ENCODE data around the gene MEF2D.

The MEF2D gene

DNA sequence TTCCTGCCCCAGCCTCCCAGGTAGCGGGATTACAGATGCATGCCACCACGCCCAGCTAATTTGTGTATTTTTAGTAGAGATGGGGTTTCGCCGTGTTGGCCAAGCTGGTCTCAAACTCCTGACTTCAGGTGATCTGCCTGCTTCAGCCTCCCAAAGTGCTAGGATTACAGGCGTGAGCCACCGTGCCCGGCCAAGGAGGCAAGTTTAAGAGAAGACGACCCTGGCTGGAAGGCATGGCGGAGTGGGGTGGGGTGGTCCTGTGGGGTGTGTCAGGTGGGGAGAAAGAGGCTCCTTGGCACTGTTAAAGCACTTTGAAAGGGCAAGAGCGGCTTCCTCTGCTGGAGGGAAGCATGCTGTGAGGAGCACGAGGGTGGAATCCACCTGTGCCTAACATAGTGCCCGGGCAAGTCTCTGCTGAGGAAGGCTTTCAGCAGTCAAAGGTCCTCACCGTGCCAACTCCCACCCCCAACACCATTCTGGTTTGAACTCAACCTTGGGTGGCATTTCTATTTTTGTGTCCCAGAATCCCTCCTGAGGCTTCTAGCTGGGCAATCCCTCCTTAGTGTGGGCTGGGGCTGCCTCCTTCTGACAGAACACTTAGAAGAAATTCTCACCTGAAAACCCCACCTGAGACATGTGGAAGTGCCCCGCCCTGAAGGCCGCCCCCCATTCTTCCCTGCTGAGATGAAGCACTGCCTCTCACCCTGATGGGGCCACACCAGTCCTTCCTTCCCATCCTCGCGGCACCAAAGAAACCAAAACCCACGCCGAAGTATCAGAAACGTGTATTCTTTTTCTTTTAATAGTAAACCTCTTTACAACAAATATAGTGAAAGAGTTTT is 37.4 kb downstream of the MEF2D start:
- H3K9me3 ChIP-seq (ENCODE audit: insufficient read depth, low read depth, low read length), result no peaks in the 10 kb centered on the region
- H3K27me3 ChIP-seq (ENCODE audit: insufficient read depth, low read length, poor library complexity, severe bottlenecking), result no peaks in the 10 kb centered on the region
- peaks cover 23% of the 10 kb centered on the region for H3K36me3 ChIP-seq (ENCODE audit: insufficient read depth, low read length)
- no peak overlapping the region for H2AFZ ChIP-seq (ENCODE audit: low read length)
- no peak for TF ChIP-seq CTCF (conservative IDR thresholded peaks at IDR 0.05; ENCODE audit: low read length)
- no peak for TF ChIP-seq EZH2phosphoT487 (IDR thresholded peaks at IDR 0.05; ENCODE audit: borderline replicate concordance)
- no peak overlapping the region for H3K4me3 ChIP-seq (ENCODE audit: low read length, poor library complexity, severe bottlenecking)
- H3K4me1 ChIP-seq (ENCODE audit: insufficient read depth, low read length, poor library complexity, severe bottlenecking), result peaks cover 2% of the 10 kb centered on the region
- no peaks in the 10 kb centered on the region for H3K79me2 ChIP-seq (ENCODE audit: insufficient read depth, low read length)
- no peak overlapping the region for H3K4me2 ChIP-seq (ENCODE audit: low read depth, low read length, poor library complexity, severe bottlenecking)
- H3K9ac ChIP-seq (ENCODE audit: low read depth, low read length, poor library complexity, severe bottlenecking), result no peak overlapping the region
- no peaks in the 10 kb centered on the region for H3K9me2 ChIP-seq (replicated peaks; ENCODE audit: low read depth, low read length)
- H4K20me1 ChIP-seq (ENCODE audit: insufficient read depth, low read length, poor library complexity, severe bottlenecking), result no peaks in the 10 kb centered on the region
- no peaks in the 10 kb centered on the region for H3F3A ChIP-seq (ENCODE audit: low read depth)

DNA sequence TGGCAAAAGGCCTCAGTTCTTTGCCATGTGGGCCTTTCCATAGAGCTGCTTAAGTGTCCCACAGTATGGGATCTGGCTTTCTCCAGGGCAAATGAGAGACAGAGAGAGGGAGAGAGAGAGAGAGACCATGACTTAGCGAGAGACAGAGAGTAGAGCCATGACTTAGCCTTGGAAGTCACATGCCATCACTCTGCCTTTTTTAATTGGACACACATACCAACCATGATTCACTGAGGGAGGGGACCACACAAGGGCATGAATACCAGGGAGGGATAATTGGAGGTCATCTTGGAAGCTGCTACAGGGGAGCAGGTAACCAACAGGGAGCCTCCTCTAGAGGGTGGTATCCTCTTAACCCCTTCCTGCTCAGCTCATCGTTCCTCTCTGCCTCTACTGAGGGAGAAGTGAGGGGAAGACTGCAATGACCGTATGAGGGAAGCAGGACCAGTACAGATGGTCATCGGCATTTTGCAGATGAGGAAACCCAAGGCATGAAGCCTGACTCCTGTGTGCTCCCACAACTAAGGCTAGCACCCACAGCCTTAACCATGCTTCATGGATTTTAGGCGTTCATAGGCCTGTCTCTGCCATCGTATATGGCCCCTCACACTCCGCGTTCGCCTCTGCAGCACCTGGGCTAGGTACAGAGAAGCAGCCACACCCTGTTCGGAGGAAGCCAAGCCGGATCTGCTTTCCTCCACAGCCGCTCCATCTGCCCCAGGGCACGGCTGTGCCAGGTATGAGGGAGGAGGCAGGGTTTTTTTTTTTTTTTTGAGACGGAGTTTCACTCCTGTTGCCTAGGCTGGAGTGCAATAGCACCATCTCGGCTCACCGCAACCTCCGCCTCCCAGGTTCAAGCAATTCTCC is 38.6 kb downstream of the MEF2D start:
- TF ChIP-seq CTCF (conservative IDR thresholded peaks at IDR 0.05; ENCODE audit: low read length) (no peak), EZH2phosphoT487 (IDR thresholded peaks at IDR 0.05; ENCODE audit: borderline replicate concordance) (no peak)
- H3K79me2 ChIP-seq (ENCODE audit: insufficient read depth, low read length), result no peaks in the 10 kb centered on the region
- no peaks in the 10 kb centered on the region for H3F3A ChIP-seq (ENCODE audit: low read depth)
- H3K9ac ChIP-seq (ENCODE audit: low read depth, low read length, poor library complexity, severe bottlenecking), result no peak overlapping the region
- no peaks in the 10 kb centered on the region for H3K9me2 ChIP-seq (replicated peaks; ENCODE audit: low read depth, low read length)
- H3K4me3 ChIP-seq (ENCODE audit: low read length, poor library complexity, severe bottlenecking), result no peak overlapping the region
- H2AFZ ChIP-seq (ENCODE audit: low read length), result no peak overlapping the region
- H3K9me3 ChIP-seq (ENCODE audit: insufficient read depth, low read depth, low read length), result no peaks in the 10 kb centered on the region
- H3K27me3 ChIP-seq (ENCODE audit: insufficient read depth, low read length, poor library complexity, severe bottlenecking), result no peaks in the 10 kb centered on the region
- peaks cover 5% of the 10 kb centered on the region for H3K4me1 ChIP-seq (ENCODE audit: insufficient read depth, low read length, poor library complexity, severe bottlenecking)
- H3K4me2 ChIP-seq (ENCODE audit: low read depth, low read length, poor library complexity, severe bottlenecking), result no peak overlapping the region
- H4K20me1 ChIP-seq (ENCODE audit: insufficient read depth, low read length, poor library complexity, severe bottlenecking), result no peaks in the 10 kb centered on the region
- H3K36me3 ChIP-seq (ENCODE audit: insufficient read depth, low read length), result peaks cover 16% of the 10 kb centered on the region; the same call in 1 of the 2 replicates

- peaks cover 7% of the 10 kb centered on the region for H3K4me1 ChIP-seq (ENCODE audit: insufficient read depth, low read length, poor library complexity, severe bottlenecking)
- TF ChIP-seq EZH2phosphoT487 (IDR thresholded peaks at IDR 0.05; ENCODE audit: borderline replicate concordance) (no peak), CTCF (conservative IDR thresholded peaks at IDR 0.05; ENCODE audit: low read length) (no peak)
- no peaks in the 10 kb centered on the region for H3F3A ChIP-seq (ENCODE audit: low read depth)
- no peak overlapping the region for H3K4me2 ChIP-seq (ENCODE audit: low read depth, low read length, poor library complexity, severe bottlenecking)
- H3K9me3 ChIP-seq (ENCODE audit: insufficient read depth, low read depth, low read length), result no peaks in the 10 kb centered on the region
- no peaks in the 10 kb centered on the region for H3K79me2 ChIP-seq (ENCODE audit: insufficient read depth, low read length)
- peaks cover 8% of the 10 kb centered on the region; the same call in 1 of the 2 replicates for H3K36me3 ChIP-seq (ENCODE audit: insufficient read depth, low read length)
- no peaks in the 10 kb centered on the region for H4K20me1 ChIP-seq (ENCODE audit: insufficient read depth, low read length, poor library complexity, severe bottlenecking)
- no peaks in the 10 kb centered on the region for H3K9me2 ChIP-seq (replicated peaks; ENCODE audit: low read depth, low read length)
- H2AFZ ChIP-seq (ENCODE audit: low read length), result no peak overlapping the region
- H3K9ac ChIP-seq (ENCODE audit: low read depth, low read length, poor library complexity, severe bottlenecking), result no peak overlapping the region
- H3K4me3 ChIP-seq (ENCODE audit: low read length, poor library complexity, severe bottlenecking), result no peak overlapping the region
- H3K27me3 ChIP-seq (ENCODE audit: insufficient read depth, low read length, poor library complexity, severe bottlenecking), result no peaks in the 10 kb centered on the region
Observed at GRCh38 chr1:156461109-156461508, 39.5 kb downstream of the MEF2D start.
